Osteocyte (in vitro differentiated cells): ENCODE measurements around the gene PNMA5. TPM values are rescaled to one million over a fixed set of nuclear protein-coding genes. Genes with fewer than 3 reads are reported as not detected.
"Not testable (repeated sequence)": the region's sequence is repeated elsewhere in the genome, so short reads cannot be mapped to it uniquely, and the experiment has no call there.

Source experiments
- DNase-seq: peaks from one replicate; pipeline ENCODE4 v3.0.0; 2021; ENCODE audit warnings: mixed read lengths; ENCODE audit not compliant: unreplicated experiment; ENCODE audit errors: extremely low spot score
- H3K27ac Mint-ChIP-seq: one replicate; pipeline ENCODE4 v1.8.0; 2021; ENCODE audit warnings: mild to moderate bottlenecking, mixed read lengths; ENCODE audit not compliant: unreplicated experiment
- H3K27me3 Mint-ChIP-seq: one replicate; pipeline ENCODE4 v1.8.0; 2021; ENCODE audit warnings: mixed read lengths; ENCODE audit not compliant: unreplicated experiment
- H3K36me3 Mint-ChIP-seq: one replicate; pipeline ENCODE4 v1.8.0; 2021; ENCODE audit warnings: mixed read lengths; ENCODE audit not compliant: unreplicated experiment
- H3K4me1 Mint-ChIP-seq: one replicate; pipeline ENCODE4 v1.8.0; 2021; ENCODE audit warnings: mixed read lengths; ENCODE audit not compliant: unreplicated experiment
- H3K4me3 Mint-ChIP-seq: one replicate; pipeline ENCODE4 v1.8.0; 2021; ENCODE audit warnings: mild to moderate bottlenecking, moderate library complexity, mixed read lengths; ENCODE audit not compliant: unreplicated experiment
- H3K9me3 Mint-ChIP-seq: one replicate; pipeline ENCODE4 v1.8.0; 2021; ENCODE audit warnings: mixed read lengths; ENCODE audit not compliant: unreplicated experiment
- total RNA-seq: library from RNA; stranded (reverse); gene quantifications from 2 replicates; pipeline ENCODE4 v1.2.1, GENCODE V29; 2021
- TF ChIP-seq, protein P1 (sequence below): fragments of 200-600 bp; sonication (generic); IDR thresholded peaks from 2 replicates; pipeline ENCODE4 v1.5.0; 2021; ENCODE audit warnings: antibody characterized with exemption, mild to moderate bottlenecking, moderate library complexity

Gene PNMA5
- total RNA-seq, 1 donor from 2014 or later = not detected

DNA sequence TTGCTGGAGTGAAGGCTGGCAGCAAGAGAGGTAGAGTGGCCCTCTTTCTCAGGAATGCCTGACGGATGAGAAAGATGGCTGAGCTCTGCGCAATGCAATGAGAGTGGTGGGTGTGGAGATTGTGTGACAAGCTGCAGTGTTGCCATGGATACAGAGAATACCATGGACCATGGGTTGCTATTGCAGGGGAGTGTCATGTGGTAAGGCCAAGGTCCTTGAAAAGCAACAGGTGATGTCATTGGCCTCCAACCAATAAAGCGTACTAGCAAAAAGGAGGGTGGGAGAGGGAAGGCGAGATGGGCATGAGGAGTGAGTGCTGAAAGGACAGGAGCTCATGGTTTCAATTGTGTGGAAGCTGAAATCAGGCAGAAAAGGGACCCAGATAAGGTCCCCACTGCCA, 1.8 kb downstream of the PNMA5 start:
- Mint-ChIP-seq H3K27ac (no peak overlapping the region), H3K4me1 (no peaks in the 10 kb centered on the region), H3K36me3 (no peaks in the 10 kb centered on the region), H3K27me3 (peaks cover 2% of the 10 kb centered on the region), H3K4me3 (no peak overlapping the region), H3K9me3 (no peaks in the 10 kb centered on the region)
- TF ChIP-seq, protein P1, sequence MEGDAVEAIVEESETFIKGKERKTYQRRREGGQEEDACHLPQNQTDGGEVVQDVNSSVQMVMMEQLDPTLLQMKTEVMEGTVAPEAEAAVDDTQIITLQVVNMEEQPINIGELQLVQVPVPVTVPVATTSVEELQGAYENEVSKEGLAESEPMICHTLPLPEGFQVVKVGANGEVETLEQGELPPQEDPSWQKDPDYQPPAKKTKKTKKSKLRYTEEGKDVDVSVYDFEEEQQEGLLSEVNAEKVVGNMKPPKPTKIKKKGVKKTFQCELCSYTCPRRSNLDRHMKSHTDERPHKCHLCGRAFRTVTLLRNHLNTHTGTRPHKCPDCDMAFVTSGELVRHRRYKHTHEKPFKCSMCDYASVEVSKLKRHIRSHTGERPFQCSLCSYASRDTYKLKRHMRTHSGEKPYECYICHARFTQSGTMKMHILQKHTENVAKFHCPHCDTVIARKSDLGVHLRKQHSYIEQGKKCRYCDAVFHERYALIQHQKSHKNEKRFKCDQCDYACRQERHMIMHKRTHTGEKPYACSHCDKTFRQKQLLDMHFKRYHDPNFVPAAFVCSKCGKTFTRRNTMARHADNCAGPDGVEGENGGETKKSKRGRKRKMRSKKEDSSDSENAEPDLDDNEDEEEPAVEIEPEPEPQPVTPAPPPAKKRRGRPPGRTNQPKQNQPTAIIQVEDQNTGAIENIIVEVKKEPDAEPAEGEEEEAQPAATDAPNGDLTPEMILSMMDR = no peak
- no peak for DNase-seq

DNA sequence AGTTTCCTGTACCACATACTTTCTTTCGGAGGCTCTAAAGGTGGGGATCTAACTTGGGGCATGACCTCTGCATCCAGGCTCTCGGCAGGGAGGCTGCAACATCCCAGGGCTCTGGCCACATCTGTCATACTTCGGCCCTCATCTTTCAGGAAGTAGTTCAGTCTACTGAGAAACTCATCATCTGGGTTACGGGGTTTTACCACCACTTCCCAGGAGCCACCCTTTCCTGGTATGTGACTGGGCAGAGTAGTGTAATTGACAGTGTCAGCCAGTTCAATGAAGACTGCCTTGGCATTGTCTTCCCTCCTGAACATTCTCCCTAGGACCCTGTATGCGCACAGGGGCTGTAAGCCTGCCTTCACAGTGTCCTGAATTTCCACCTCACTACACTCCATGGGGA, 2.8 kb downstream of the PNMA5 start:
- Mint-ChIP-seq H3K27me3 (peaks cover 2% of the 10 kb centered on the region), H3K9me3 (no peaks in the 10 kb centered on the region), H3K4me1 (no peaks in the 10 kb centered on the region), H3K36me3 (no peaks in the 10 kb centered on the region), H3K4me3 (no peak overlapping the region), H3K27ac (no peak overlapping the region)
- TF ChIP-seq, protein P1 = no peak
- DNase-seq = no peak

DNA sequence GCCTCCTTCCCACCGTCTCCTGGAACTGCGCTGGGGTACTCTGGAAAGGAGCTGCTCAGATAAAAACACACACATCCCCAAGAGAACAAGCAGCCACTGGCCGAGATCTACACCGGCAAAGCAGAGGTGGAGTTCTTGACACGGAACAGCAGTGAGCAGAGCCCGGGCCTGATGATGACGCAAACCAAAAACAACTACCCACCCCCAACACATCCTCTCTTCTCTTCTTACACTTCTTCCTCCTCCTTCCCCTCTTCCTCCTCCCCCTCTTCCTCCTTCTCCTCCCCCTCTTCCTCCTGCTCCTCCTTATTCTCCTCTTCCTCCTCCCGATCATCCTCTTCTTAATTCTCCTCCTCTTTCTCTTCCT, 4.6 kb downstream of the PNMA5 start:
- Mint-ChIP-seq H3K4me1 (no peaks in the 10 kb centered on the region), H3K27me3 (no peaks in the 10 kb centered on the region), H3K9me3 (no peaks in the 10 kb centered on the region), H3K4me3 (no peak overlapping the region), H3K36me3 (no peaks in the 10 kb centered on the region), H3K27ac (no peak overlapping the region)
- TF ChIP-seq, protein P1 = no peak
- no peak for DNase-seq

DNA sequence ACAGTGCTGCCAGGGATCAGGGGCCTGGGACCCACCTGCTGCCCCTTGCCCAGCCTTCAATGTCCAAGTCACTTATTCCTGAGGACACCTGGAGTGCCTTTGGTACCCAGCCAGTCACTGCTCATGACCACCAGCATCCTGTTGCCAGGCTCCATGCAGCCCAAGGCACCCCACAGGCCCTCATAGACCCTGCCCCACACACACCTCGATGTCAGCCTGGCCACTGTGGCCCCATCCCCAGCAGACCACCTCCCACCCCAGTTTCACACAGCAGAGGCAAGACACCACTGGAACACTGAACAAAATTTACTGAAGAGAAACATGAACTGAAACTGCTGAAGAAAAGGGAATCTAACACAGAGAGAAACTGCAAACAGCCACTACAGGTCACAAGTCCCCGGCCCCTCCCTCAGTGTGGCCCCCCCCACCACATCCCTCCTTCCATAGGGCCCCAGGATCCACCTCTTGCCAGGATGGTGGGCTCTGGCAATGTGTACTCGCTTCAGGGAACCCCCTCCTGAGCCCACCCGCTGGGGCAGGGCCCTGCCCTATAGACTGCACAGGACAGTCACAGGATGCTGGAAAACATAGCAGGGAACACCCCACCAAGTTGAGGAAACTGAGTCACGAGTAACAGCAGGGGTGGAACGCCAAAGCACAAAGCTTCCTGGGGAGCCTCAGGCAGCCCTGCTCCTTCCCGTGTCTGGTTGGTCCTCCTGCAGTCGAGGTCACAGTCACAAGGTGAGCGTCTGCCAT, 5.2 kb downstream of the PNMA5 start:
- DNase-seq = no peak
- no peaks in the 10 kb centered on the region for H3K27me3 Mint-ChIP-seq
- TF ChIP-seq, protein P1 = no peak
- H3K4me3 Mint-ChIP-seq = no peak overlapping the region
- H3K4me1 Mint-ChIP-seq = no peaks in the 10 kb centered on the region
- no peaks in the 10 kb centered on the region for H3K36me3 Mint-ChIP-seq
- H3K27ac Mint-ChIP-seq = no peak overlapping the region
- H3K9me3 Mint-ChIP-seq = no peaks in the 10 kb centered on the region

DNA sequence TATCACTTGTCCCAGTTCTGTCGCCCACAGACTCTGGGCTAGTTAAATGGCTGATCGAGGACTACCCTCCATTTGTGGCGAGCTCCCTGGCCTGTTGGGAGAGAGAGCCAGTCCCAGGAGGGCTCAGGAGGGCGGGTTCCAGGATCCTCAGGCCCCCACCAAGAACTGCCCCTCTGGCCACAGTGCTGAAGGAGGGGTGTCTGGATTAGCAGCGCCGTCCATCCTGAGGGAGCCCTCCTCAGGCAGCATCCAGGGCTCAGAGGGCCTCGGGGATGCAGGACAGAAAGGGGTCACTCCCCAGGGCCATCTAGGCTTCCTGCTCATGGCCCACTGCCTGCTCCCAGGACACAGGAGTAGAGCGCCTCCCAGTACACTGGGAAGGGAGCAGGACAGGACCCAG, 6.1 kb downstream of the PNMA5 start:
- TF ChIP-seq, protein P1 = no peak
- no peak overlapping the region for H3K27ac Mint-ChIP-seq
- H3K4me3 Mint-ChIP-seq = no peak overlapping the region
- no peaks in the 10 kb centered on the region for H3K9me3 Mint-ChIP-seq
- no peak for DNase-seq
- no peaks in the 10 kb centered on the region for H3K36me3 Mint-ChIP-seq
- H3K27me3 Mint-ChIP-seq = no peaks in the 10 kb centered on the region
- H3K4me1 Mint-ChIP-seq = no peaks in the 10 kb centered on the region

DNA sequence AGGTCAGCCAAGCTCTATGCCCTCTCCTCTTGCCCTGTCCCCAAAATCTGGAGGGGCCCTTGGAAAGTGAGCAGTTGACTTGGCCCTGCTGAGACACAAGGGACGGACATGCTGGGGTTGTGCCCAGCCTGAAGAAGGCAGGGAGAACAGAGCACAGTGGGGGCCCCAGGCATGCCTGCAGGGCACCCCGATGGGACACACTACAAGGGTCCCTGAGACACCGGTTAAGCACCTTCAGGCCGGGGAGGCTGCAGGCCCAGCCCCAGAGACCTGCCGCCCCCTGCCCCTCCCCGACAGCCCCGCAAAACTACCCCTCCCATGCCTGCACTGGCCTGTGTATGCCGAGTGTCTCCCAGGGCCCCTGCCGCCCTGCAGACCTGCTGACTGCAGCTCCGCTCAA, 6.8 kb downstream of the PNMA5 start:
- not testable (repeated sequence) for H3K9me3 Mint-ChIP-seq, DNase-seq, H3K4me1 Mint-ChIP-seq, H3K4me3 Mint-ChIP-seq, H3K27me3 Mint-ChIP-seq, H3K36me3 Mint-ChIP-seq, H3K27ac Mint-ChIP-seq

DNA sequence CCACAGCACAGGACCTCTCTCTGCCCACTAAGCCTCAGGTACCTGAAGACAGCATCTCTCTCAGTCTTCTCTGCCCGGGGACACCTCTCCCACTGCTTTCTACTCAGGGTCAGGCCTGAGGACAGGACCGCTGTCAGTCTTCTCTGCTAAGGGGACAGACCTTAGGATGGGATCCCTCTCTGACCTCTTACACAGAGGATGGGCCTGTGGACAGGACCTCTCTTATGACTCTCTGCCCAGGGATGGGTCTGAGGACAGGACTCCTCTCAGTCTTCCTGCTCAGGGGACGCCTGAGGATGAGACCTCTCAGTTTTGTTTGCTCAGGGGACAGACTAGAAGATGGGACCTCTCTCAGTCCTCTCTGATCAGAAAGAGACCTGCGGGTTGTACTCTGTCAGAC, 8.5 kb downstream of the PNMA5 start:
- H3K27me3 Mint-ChIP-seq, H3K36me3 Mint-ChIP-seq, H3K9me3 Mint-ChIP-seq, H3K4me1 Mint-ChIP-seq, H3K4me3 Mint-ChIP-seq, DNase-seq, H3K27ac Mint-ChIP-seq: not testable (repeated sequence)
